Fibroblast of pulmonary artery (primary cell): ENCODE data around the gene OR7A17.

Experiments
- DNase-seq: peaks from one replicate; pipeline ENCODE4 v3.0.0-alpha.2; 2010; ENCODE audit warnings: low read depth
- H3K4me3 ChIP-seq: replicated peaks from 2 replicates; pipeline ENCODE4 v1.5.1; 2011; ENCODE audit warnings: low read depth, mild to moderate bottlenecking, control low read depth, low read length, moderate library complexity
- TF ChIP-seq, protein P1 (sequence below): IDR thresholded peaks from 2 replicates; pipeline ENCODE4 v1.5.1; 2011; ENCODE audit warnings: mild to moderate bottlenecking, control low read depth, low read length, inconsistent platforms; ENCODE audit errors: missing control alignments

OR7A17 gene

DNA sequence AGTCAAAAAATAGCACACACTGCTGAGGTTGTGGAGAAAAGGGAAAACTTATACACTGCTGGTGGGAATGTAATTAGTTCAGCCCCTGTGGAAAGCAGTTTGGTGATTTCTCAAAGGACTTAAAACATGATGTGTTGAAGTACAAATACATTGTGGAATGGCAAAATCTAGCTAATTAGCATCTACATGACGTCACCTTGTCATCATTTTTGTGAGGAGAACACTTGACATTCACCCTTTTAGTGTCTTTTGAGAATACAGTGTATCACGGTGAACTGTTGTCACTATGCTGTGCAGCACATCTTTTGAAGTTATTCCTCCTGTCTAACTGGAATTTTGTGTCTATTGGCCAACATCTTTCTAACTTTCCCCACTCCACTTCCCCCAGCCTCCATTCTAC is 42.8 kb downstream of the OR7A17 start:
- no peak for DNase-seq
- TF ChIP-seq, protein P1, sequence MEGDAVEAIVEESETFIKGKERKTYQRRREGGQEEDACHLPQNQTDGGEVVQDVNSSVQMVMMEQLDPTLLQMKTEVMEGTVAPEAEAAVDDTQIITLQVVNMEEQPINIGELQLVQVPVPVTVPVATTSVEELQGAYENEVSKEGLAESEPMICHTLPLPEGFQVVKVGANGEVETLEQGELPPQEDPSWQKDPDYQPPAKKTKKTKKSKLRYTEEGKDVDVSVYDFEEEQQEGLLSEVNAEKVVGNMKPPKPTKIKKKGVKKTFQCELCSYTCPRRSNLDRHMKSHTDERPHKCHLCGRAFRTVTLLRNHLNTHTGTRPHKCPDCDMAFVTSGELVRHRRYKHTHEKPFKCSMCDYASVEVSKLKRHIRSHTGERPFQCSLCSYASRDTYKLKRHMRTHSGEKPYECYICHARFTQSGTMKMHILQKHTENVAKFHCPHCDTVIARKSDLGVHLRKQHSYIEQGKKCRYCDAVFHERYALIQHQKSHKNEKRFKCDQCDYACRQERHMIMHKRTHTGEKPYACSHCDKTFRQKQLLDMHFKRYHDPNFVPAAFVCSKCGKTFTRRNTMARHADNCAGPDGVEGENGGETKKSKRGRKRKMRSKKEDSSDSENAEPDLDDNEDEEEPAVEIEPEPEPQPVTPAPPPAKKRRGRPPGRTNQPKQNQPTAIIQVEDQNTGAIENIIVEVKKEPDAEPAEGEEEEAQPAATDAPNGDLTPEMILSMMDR: no peak
- H3K4me3 ChIP-seq: no peak overlapping the region

DNA sequence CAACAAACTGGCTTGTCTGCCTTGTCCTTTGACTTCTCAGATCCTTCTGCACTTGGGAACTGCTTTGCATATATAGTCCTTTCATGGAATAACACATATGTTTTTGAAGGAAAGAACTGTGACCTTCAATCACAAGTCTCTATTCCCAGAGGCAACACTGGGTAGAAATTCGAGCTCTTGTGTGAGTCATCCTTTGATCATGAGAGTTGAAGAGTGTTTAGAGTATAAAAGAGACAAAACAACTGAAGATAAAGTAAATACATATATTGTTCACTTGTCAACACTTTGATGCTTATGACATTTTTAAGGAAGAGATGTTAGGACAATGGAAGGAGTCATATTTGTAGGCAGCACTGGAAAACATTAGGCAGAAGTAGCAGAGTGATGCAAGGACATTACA is 45.7 kb downstream of the OR7A17 start:
- no peak for DNase-seq
- TF ChIP-seq, protein P1: no peak
- H3K4me3 ChIP-seq: no peak overlapping the region

DNA sequence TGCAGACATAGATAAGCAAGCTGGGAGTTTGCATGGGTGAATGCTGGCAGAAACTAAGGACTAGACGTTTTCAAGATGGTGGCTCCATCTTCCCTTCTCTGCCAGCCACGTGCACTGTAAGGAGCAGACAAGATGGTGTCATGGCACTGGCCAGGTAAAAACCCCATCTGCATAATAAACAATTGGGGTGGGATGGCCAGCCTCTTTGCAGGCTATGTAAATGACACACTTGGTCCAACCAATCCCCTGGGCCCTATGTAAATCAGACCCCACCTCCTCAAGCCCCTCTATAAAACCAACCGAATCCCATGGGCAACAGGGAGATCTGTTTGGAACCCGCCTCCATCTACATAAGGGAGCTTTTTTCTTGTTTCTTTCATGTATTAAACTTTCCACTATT is 48.5 kb downstream of the OR7A17 start:
- H3K4me3 ChIP-seq: no peak overlapping the region
- TF ChIP-seq, protein P1: no peak
- no peak for DNase-seq

DNA sequence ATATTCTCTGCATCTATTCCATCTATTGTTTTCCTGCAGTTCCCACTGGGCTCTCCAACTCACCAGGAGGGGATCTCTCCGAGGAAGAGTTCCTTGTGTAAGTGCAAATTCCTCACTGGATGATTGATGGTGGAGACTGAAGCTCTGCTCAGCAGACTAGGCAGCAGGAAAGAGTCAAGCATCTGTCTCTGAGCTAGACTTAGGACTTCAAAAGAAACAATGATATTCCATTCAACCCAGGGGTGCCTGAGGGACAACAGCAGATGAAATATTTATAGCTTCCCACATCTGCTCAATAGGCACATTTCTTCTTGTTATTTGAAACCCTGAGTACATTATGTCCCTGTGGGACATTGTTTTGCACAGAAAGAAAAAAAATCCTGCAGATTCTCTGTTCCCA is 50.9 kb downstream of the OR7A17 start, which contains the start of the genes OR7A5 and OR7C1:
Gene OR7A5, minus strand, starts transcription at position 175 of the 400 bp plus-strand sequence. CDS start 6,944 bp downstream, outside the sequence.
Gene OR7C1, minus strand, starts transcription at position 175 of the 400 bp plus-strand sequence. CDS start 35,049 bp downstream, outside the sequence.
- DNase-seq: no peak
- TF ChIP-seq, protein P1: no peak
- H3K4me3 ChIP-seq: no peak within 1 kb of the TSS

DNA sequence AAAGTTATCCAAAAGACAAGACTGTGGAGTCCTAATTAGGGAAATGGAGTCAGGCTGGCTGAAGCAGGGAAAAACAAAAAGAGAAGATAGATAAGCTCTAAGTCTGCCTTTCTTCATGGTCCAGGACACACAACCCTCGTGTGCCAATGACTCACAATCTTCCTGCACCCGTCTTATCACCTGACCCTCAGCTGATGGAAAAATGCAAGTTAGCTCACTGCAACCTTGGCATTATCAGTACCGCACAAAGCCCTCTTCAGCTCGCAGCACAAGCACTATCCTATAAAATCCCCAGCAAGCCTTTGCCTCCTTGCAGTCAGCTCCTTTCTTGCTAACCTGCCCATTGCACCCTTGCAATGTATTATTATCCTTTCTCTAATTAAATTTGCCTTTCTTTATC is 55.2 kb downstream of the OR7A17 start:
- H3K4me3 ChIP-seq: no peak overlapping the region
- TF ChIP-seq, protein P1: no peak
- no peak for DNase-seq
